DOHH2 (cell line): ENCODE results near the gene PXK.

Source experiments
- CTCF ChIP-seq: fragments of 200-600 bp; sonication (generic); IDR thresholded peaks from one replicate; pipeline ENCODE4 v1.5.1; 2014; ENCODE audit warnings: antibody characterized with exemption, mild to moderate bottlenecking, low read depth, low read length; ENCODE audit not compliant: poor library complexity, severe bottlenecking
- EZH2phosphoT487 ChIP-seq: fragments of 200-600 bp; sonication (generic); IDR thresholded peaks from 2 replicates; pipeline ENCODE4 v1.6.1; 2017; ENCODE audit warnings: borderline replicate concordance, mild to moderate bottlenecking, antibody characterized with exemption, low read length, moderate library complexity, mixed read lengths

GRCh38 chr3:58334506-58334884 lies 1.8 kb downstream of the PXK start:
- no peak for TF ChIP-seq CTCF
- TF ChIP-seq EZH2phosphoT487 = no peak
